22Rv1 (cell line): ENCODE results near the gene LHX8.

Experiments
- H3K27ac ChIP-seq: fragments of 450-650 bp; 2 replicates; pipeline ENCODE4 v1.5.1; 2017
- ZFX ChIP-seq: fragments of 450-650 bp; IDR thresholded peaks from 2 replicates; pipeline ENCODE4 v1.6.1; 2017; ENCODE audit warnings: antibody characterized with exemption, borderline replicate concordance
- TF ChIP-seq, protein P1 (sequence below): fragments of 450-650 bp; IDR thresholded peaks from 2 replicates; pipeline ENCODE4 v1.5.1; 2017; ENCODE audit warnings: mild to moderate bottlenecking

The LHX8 gene

DNA sequence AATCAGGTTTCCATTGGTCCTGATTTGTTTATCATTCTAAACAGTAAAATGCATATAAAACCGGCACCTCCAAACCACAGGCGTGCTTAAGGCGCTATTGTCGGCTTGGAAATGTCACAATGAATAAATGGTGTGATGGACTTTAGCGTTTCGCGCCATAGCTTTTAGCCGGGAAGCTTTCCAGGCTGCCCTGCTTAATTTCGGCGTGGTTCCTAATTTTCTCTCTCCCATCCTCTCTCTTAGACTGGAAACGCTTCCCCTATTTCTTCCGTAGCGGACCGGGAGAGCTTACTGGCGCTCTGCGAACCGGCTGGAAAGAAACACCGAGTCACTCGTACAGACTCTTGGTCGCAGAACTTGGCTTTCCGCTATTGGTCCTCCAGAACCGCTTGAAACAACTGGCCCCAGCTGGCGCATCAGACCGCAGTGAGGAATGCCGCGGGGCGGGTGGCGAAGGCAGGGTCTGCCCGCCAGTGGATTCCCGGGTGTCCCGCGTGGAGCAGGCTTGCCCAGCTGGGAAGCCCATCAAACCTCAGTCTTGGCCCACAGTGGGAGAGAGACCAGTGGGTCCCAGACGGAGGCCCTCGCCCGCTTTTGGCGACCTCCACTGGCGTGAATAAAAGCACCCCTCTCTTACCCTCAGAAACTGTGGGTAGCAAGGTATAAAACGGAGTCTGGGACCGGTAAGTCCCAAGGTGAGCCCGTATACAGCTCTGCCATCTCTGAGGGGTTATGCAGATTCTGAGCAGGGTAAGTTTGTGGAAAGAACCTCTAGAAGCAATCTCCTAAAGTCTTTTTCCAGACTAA is 4.0 kb upstream of the LHX8 start:
- no peak for TF ChIP-seq ZFX
- TF ChIP-seq, protein P1, sequence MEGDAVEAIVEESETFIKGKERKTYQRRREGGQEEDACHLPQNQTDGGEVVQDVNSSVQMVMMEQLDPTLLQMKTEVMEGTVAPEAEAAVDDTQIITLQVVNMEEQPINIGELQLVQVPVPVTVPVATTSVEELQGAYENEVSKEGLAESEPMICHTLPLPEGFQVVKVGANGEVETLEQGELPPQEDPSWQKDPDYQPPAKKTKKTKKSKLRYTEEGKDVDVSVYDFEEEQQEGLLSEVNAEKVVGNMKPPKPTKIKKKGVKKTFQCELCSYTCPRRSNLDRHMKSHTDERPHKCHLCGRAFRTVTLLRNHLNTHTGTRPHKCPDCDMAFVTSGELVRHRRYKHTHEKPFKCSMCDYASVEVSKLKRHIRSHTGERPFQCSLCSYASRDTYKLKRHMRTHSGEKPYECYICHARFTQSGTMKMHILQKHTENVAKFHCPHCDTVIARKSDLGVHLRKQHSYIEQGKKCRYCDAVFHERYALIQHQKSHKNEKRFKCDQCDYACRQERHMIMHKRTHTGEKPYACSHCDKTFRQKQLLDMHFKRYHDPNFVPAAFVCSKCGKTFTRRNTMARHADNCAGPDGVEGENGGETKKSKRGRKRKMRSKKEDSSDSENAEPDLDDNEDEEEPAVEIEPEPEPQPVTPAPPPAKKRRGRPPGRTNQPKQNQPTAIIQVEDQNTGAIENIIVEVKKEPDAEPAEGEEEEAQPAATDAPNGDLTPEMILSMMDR: no peak
- H3K27ac ChIP-seq: no peak overlapping the region

DNA sequence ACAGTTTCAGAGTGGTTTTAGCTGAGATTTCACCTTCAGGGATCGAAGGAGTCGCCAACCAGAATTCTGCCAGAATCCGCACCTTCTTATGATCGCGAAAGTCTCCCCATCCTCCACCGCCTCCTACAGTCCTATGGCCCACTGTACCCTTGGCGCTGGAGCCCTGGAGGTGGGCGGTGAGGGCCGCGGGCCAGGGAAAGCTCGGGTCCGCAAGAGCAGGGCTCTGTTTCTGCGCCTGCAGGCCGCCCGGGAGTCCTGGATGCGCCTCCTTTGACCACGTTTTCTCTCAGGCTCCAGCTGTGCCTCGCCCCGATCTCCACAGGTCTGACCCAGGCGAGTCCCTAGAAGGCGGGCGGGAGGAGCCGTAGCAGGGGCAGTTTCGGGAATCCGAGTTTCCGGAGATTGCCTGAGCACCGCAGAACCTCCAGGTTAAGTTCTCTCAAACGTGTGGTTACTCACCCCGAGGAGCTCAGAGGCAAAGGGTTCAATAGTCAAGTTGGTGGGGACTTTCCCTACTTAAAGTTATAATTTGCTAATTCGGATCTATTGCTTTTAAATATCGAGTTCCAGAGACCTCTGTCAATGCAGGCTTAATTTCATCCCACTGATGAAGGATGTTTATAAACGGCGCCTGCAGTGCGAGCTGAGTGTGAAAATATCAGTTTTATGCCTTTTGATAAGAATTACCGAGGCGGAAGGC is 3.2 kb upstream of the LHX8 start:
- TF ChIP-seq ZFX: no peak
- TF ChIP-seq, protein P1: no peak
- H3K27ac ChIP-seq: no peak overlapping the region

DNA sequence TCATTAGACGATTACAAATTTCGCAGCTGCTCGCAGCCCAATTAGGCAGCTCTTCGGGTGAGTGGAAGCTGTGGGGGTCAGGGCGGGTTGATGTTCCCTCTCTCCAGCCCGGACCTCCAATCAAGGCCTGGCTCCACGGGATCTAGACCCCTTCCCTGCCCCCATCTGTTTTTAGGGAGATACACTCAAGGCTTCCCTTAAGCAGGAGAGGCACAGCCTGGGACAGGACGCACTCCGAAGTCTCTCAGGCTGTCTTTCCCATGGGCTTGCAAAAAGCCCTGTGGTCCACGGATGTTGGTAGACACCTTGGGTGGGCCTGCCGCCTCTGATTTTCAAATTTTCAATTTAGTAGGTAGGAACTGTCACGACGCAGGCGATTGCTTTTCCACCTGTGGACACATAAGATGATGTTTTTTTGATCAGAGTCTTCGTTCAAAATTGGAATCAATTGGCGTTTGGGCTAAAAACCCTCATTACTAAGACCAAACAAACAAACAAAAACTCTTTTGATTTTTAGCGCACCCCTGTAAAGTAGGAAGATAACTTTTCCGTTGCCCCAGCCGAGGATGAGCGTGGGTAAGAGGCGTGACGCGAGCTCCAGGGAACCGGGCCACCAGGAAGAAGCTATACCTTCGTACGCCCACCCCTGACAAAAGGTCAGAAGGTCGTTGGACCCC is 2.5 kb upstream of the LHX8 start:
- H3K27ac ChIP-seq: no peak overlapping the region
- no peak for TF ChIP-seq ZFX
- TF ChIP-seq, protein P1: no peak

DNA sequence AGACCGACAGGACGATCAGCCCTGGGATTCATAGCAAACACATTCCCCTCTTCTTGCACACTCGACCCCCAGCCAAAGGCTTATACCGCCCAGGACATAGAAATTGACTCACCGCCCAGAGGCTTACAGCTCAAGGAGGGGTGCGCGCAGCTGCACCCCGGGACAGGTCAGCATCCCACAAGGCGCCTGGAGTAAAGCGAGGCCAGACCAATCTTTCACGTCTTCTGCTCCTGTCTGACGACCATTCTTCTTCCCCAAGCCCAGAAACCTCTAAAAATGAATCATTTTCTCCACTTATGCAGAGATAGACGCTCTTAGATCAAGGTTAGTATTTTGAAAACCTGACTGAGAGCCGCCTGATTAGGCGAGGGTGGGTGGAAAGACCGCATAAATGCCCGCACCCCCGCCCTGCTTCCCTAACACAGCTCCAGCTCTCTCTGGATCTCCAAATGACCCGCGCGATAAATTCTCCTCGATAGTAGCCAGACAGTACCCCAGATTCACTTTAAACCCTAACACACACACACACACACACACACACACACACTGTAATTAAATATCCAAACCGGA is 1.9 kb upstream of the LHX8 start:
- TF ChIP-seq ZFX: no peak
- TF ChIP-seq, protein P1: no peak
- no peak overlapping the region for H3K27ac ChIP-seq

DNA sequence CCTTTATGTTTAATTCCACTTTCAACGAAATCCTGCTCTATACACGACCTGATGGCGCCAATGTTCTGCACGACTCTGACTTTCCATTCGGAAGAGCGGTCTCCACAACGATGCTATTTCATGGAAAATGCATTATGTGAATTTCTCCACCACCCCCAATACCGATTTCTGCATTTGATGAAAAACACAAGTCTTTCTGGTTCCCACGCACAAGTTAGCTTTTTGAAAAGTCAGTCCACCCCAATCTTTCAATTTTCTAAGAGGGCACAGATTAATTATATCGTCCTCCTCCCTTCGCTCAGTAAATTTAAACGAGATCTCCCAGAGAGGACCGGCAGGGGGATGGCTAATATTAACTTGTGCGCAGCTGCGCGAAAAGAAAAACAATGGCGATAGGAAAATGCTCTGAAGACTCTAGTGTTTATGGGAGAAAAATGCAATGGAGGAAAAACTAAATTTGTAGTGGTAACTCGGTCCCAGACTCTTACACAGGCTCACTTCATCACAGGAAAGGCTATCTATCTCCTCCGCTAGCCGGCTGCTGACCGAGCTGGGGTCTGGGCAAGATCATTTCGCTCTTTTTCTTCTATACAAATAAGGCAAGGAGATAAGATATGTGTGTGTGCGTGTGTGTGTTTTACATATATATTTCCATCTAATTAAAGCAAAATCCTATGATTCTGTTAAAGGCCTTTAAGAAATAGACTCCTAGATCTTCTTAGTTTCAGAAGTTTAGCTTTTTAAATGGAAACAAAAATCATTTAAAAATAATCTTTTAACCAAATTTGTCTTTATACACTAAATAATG is 1.2 kb upstream of the LHX8 start:
- H3K27ac ChIP-seq: no peak overlapping the region
- TF ChIP-seq, protein P1: no peak
- TF ChIP-seq ZFX: no peak

DNA sequence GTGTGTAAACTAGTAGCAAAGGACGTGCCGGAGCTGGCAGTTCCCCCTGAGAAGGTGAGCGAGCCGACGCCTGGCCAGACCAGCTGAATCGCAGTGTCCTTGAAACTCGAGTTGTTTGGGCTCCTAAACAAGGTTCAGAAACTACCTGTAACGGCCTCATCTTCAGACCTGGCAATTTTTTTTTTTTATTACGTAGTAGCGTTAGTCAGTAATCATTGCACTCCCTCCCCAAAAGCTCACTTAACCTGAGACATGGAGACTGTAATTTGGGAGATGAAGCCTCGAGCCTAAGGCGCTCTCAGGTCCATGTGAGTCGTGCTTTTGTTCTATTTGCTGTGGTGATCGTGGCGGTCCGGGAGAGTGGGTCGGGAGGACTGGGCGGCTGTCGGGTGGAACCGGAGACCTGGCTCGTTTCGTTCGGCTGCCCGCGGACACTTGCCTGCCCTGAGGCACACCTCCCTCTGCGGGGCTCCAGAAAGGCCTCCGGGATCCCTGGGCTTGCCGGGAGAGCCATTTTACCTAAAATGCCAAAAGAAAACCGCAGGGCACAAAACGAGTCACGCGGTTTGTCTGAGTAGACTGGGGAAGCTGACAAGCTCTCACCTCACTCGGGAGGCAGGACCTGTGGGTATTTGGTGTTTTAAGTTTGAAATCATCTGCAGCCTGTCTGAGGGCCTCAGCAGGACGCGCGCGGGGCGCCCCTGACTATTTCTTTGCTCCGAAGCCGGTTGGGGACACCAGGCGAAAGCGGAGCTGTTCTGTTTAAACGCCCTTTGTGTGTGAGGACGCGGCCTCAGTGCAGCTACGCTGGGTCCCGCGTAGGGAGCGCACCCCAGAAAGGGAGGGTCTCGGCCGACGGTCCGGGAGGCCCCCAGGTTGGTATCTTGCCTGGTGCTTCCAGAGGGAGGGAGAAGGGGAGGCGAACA is 722 bp downstream of the LHX8 start:
- TF ChIP-seq ZFX: no peak
- TF ChIP-seq, protein P1: no peak
- H3K27ac ChIP-seq: peak overlapping the region; percentile 43; the same call in 1 of the 2 replicates
